Measurements from ENCODE around the gene PCCA. TPM values are rescaled to one million over a fixed set of nuclear protein-coding genes. Genes with fewer than 3 reads are reported as not detected.

The PCCA gene
- polyA plus RNA-seq, 1 of the 3 experiments (the other 2 are of a cell fraction) = 7.3 TPM

DNA sequence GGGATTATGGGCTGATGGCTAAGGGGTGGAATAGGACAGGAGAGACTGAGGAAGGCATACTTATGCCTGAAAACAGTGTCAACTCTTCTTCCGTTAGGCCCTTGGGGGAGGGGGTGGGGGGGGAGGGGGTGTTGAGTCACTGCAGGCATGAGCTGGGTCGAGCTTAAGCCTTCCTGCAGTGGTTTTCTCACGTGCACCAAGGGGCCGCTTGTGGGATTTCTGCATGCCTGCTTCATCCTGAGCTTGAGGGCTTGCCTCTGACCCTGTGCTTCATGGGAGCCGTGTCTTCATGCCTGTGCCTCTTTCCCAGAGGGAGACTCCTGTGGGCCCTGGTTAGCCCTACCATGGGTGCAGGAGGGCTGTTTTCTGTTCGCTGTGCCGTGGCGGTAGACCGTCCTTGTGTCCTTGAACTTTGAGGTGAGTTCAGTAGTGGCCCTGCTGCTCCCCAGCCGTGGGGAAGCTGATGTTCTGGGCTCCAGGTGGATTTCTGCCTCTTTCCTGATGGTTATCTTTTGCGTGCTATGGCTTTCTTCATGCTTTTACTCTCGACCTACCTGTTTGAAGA lies 186.1 kb downstream of the PCCA start:
- H3K9ac ChIP-seq = no peak overlapping the region
- no peaks in the 10 kb centered on the region for H3K9me2 ChIP-seq
- no peak overlapping the region for H3K27ac ChIP-seq (ENCODE audit: low read depth in 2 of 2, low read length in 1 of 2)
- POLR2A ChIA-PET = no interaction called here
- 92% methylated on average over 7 of the region's 12 CpGs for WGBS (ENCODE audit: low lambda C conversion rate)
- no peak overlapping the region for H3K4me2 ChIP-seq
- no peak for DNase-seq
- no peaks in the 10 kb centered on the region for H3F3A ChIP-seq (replicated peaks; ENCODE audit: insufficient read depth)
- H2AFZ ChIP-seq (ENCODE audit: low read depth) = no peak overlapping the region
- peaks cover 9 to 17% of the 10 kb centered on the region in 2 experiments for H3K36me3 ChIP-seq (replicated peaks in 1 of 2; ENCODE audit: control insufficient read depth in 1 of 2, insufficient read depth in 2 of 2, low read length in 1 of 2)
- no peaks in the 10 kb centered on the region for H3K4me1 ChIP-seq (ENCODE audit: control insufficient read depth in 1 of 2, insufficient read depth in 2 of 2, low read depth in 1 of 2, low read length in 1 of 2)
- CTCF ChIA-PET = no interaction called here
- TF ChIP-seq FOXM1 (IDR thresholded peaks at IDR 0.05; ENCODE audit: low read depth) = no peak
- no peak overlapping the region for H3K4me3 ChIP-seq (ENCODE audit: low read depth in 2 of 2, low read length in 1 of 2)
- H3K79me2 ChIP-seq (ENCODE audit: insufficient read depth) = no peaks in the 10 kb centered on the region
- no peaks in the 10 kb centered on the region for H4K20me1 ChIP-seq (ENCODE audit: insufficient read depth)
- no peaks in the 10 kb centered on the region for H3K9me3 ChIP-seq
- H3K27me3 ChIP-seq (ENCODE audit: insufficient read depth) = no peaks in the 10 kb centered on the region

DNA sequence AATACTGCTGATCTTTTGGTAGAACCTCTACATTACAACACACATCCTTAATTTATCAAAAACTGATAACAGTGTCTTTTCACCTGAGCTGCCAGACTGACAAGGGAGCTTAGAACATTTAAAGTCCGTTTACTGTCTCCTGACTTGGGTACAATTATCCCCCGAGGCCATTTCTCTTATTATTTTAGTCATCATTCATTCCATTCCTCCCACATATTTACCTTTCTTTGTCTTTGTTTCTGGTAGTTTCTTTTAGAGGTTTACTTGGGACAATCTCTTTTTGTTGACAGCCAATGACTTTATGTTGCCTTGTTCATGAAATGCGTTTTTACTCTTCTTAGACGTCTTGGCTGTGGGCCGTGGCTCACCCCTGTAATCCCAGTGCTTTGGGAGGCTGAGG lies 186.9 kb downstream of the PCCA start:
- no peak for DNase-seq
- Histone ChIP-seq H4K20me1 (ENCODE audit: insufficient read depth) (no peaks in the 10 kb centered on the region), H3F3A (replicated peaks; ENCODE audit: insufficient read depth) (no peaks in the 10 kb centered on the region), H3K9me3 (no peaks in the 10 kb centered on the region), H3K4me1 (ENCODE audit: control insufficient read depth in 1 of 2, insufficient read depth in 2 of 2, low read depth in 1 of 2, low read length in 1 of 2) (no peaks in the 10 kb centered on the region), H3K9ac (no peak overlapping the region), H3K27me3 (ENCODE audit: insufficient read depth) (no peaks in the 10 kb centered on the region), H3K36me3 (replicated peaks in 1 of 2; ENCODE audit: control insufficient read depth in 1 of 2, insufficient read depth in 2 of 2, low read length in 1 of 2) (peaks cover 9 to 19% of the 10 kb centered on the region in 2 experiments), H3K79me2 (ENCODE audit: insufficient read depth) (no peaks in the 10 kb centered on the region), H3K27ac (ENCODE audit: low read depth in 2 of 2, low read length in 1 of 2) (no peak overlapping the region), H3K4me3 (ENCODE audit: low read depth in 2 of 2, low read length in 1 of 2) (no peak overlapping the region), H2AFZ (ENCODE audit: low read depth) (no peak overlapping the region), H3K4me2 (no peak overlapping the region), H3K9me2 (no peaks in the 10 kb centered on the region)
- TF ChIP-seq RXRA (IDR thresholded peaks at IDR 0.05; ENCODE audit: borderline replicate concordance, low read depth) (no peak), SMC3 (IDR thresholded peaks at IDR 0.05; ENCODE audit: low read depth, low read length) (no peak), MXI1 (IDR thresholded peaks at IDR 0.05; ENCODE audit: low read depth, low read length) (no peak), GATA2 (CRISPR knock-in tag; IDR thresholded peaks at IDR 0.05) (no peak), RFX5 (IDR thresholded peaks at IDR 0.05; ENCODE audit: low read length) (no peak), JUND (IDR thresholded peaks at IDR 0.05) (no peak)
- TF ChIP-seq, protein P1, sequence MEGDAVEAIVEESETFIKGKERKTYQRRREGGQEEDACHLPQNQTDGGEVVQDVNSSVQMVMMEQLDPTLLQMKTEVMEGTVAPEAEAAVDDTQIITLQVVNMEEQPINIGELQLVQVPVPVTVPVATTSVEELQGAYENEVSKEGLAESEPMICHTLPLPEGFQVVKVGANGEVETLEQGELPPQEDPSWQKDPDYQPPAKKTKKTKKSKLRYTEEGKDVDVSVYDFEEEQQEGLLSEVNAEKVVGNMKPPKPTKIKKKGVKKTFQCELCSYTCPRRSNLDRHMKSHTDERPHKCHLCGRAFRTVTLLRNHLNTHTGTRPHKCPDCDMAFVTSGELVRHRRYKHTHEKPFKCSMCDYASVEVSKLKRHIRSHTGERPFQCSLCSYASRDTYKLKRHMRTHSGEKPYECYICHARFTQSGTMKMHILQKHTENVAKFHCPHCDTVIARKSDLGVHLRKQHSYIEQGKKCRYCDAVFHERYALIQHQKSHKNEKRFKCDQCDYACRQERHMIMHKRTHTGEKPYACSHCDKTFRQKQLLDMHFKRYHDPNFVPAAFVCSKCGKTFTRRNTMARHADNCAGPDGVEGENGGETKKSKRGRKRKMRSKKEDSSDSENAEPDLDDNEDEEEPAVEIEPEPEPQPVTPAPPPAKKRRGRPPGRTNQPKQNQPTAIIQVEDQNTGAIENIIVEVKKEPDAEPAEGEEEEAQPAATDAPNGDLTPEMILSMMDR (IDR thresholded peaks at IDR 0.05) = no peak
- ChIA-PET CTCF (no interaction called here), POLR2A (no interaction called here)
- 92% methylated on average over 5 of the region's 5 CpGs for WGBS (ENCODE audit: low lambda C conversion rate)

GRCh38 chr13:100280681-100281080 lies 191.8 kb downstream of the PCCA start:
- no peaks in the 10 kb centered on the region for H3K79me2 ChIP-seq (ENCODE audit: insufficient read depth)
- no peak overlapping the region for H3K4me2 ChIP-seq
- DNase-seq = no peak
- WGBS (ENCODE audit: low lambda C conversion rate) = 92% methylated on average over 5 of the region's 5 CpGs
- H3K27ac ChIP-seq (ENCODE audit: low read depth in 2 of 2, low read length in 1 of 2) = no peak overlapping the region
- no peaks in the 10 kb centered on the region for H3K9me2 ChIP-seq
- no peaks in the 10 kb centered on the region for H4K20me1 ChIP-seq (ENCODE audit: insufficient read depth)
- ChIA-PET CTCF (interaction anchor here (1.1 to 1.2 kb wide), 2 partner anchors 9 to 11 kb away, joined by 3 read pairs; no protein-coding TSS in a partner anchor), POLR2A (no interaction called here)
- H3K9me3 ChIP-seq = no peaks in the 10 kb centered on the region
- no peak overlapping the region for H3K9ac ChIP-seq
- TF ChIP-seq POLR2AphosphoS5 (IDR thresholded peaks at IDR 0.05; ENCODE audit: low read depth, low read length) = no peak
- no peak for TF ChIP-seq MXI1 (IDR thresholded peaks at IDR 0.05; ENCODE audit: low read depth, low read length)
- TF ChIP-seq RCOR1 (IDR thresholded peaks at IDR 0.05; ENCODE audit: low read length) = no peak
- no peak for TF ChIP-seq EP300 (IDR thresholded peaks at IDR 0.05; ENCODE audit: borderline replicate concordance in 1 of 2, low read depth in 1 of 2, low read length in 1 of 2)
- TF ChIP-seq, protein P2, sequence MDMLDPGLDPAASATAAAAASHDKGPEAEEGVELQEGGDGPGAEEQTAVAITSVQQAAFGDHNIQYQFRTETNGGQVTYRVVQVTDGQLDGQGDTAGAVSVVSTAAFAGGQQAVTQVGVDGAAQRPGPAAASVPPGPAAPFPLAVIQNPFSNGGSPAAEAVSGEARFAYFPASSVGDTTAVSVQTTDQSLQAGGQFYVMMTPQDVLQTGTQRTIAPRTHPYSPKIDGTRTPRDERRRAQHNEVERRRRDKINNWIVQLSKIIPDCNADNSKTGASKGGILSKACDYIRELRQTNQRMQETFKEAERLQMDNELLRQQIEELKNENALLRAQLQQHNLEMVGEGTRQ (IDR thresholded peaks at IDR 0.05; ENCODE audit: borderline replicate concordance, low read depth, low read length) = no peak
- no peak for TF ChIP-seq YY1 (IDR thresholded peaks at IDR 0.05; ENCODE audit: low read depth)
- no peak for TF ChIP-seq TEAD4 (IDR thresholded peaks at IDR 0.05; ENCODE audit: borderline replicate concordance, insufficient read depth)
- TF ChIP-seq MEF2A (IDR thresholded peaks at IDR 0.05; ENCODE audit: borderline replicate concordance, low read depth) = no peak
- TF ChIP-seq SMC3 (IDR thresholded peaks at IDR 0.05; ENCODE audit: low read depth, low read length) = no peak
- TF ChIP-seq FOXM1 (IDR thresholded peaks at IDR 0.05; ENCODE audit: low read depth) = no peak
- TF ChIP-seq JUND (IDR thresholded peaks at IDR 0.05) = no peak
- no peak for TF ChIP-seq RAD21 (IDR thresholded peaks at IDR 0.05; ENCODE audit: low read length)
- TF ChIP-seq, protein P3, sequence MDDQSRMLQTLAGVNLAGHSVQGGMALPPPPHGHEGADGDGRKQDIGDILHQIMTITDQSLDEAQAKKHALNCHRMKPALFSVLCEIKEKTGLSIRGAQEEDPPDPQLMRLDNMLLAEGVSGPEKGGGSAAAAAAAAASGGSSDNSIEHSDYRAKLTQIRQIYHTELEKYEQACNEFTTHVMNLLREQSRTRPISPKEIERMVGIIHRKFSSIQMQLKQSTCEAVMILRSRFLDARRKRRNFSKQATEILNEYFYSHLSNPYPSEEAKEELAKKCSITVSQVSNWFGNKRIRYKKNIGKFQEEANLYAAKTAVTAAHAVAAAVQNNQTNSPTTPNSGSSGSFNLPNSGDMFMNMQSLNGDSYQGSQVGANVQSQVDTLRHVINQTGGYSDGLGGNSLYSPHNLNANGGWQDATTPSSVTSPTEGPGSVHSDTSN (IDR thresholded peaks at IDR 0.05) = no peak
- TF ChIP-seq, protein P4, sequence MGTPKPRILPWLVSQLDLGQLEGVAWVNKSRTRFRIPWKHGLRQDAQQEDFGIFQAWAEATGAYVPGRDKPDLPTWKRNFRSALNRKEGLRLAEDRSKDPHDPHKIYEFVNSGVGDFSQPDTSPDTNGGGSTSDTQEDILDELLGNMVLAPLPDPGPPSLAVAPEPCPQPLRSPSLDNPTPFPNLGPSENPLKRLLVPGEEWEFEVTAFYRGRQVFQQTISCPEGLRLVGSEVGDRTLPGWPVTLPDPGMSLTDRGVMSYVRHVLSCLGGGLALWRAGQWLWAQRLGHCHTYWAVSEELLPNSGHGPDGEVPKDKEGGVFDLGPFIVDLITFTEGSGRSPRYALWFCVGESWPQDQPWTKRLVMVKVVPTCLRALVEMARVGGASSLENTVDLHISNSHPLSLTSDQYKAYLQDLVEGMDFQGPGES (IDR thresholded peaks at IDR 0.05; ENCODE audit: low read depth, low read length) = no peak
- TF ChIP-seq NFIC (IDR thresholded peaks at IDR 0.05; ENCODE audit: borderline replicate concordance) = no peak
- no peak overlapping the region for H2AFZ ChIP-seq (ENCODE audit: low read depth)
- H3K4me3 ChIP-seq (ENCODE audit: low read depth in 2 of 2, low read length in 1 of 2) = no peak overlapping the region
- peaks cover 4 to 17% of the 10 kb centered on the region in 2 experiments for H3K36me3 ChIP-seq (replicated peaks in 1 of 2; ENCODE audit: control insufficient read depth in 1 of 2, insufficient read depth in 2 of 2, low read length in 1 of 2)
- no peaks in the 10 kb centered on the region for H3K4me1 ChIP-seq (ENCODE audit: control insufficient read depth in 1 of 2, insufficient read depth in 2 of 2, low read depth in 1 of 2, low read length in 1 of 2)
- H3K27me3 ChIP-seq (ENCODE audit: insufficient read depth) = no peaks in the 10 kb centered on the region
- H3F3A ChIP-seq (replicated peaks; ENCODE audit: insufficient read depth) = no peaks in the 10 kb centered on the region
